SU-DHL-6 (cell line): ENCODE measurements around the gene TACO1.

Experiments
- EZH2phosphoT487 ChIP-seq: fragments of 200-600 bp; sonication (generic), shearing (Covaris generic); conservative IDR thresholded peaks from 2 replicates; pipeline ENCODE4 v1.6.1; 2018; ENCODE audit warnings: mild to moderate bottlenecking, antibody characterized with exemption, low read length, moderate library complexity, mixed read lengths
- TF ChIP-seq, protein P1 (sequence below): fragments of 200-600 bp; sonication (generic); IDR thresholded peaks from one replicate; pipeline ENCODE4 v1.5.1; 2017; ENCODE audit warnings: antibody characterized with exemption, mild to moderate bottlenecking, low read length, moderate library complexity; ENCODE audit not compliant: insufficient read depth, poor library complexity, severe bottlenecking

DNA sequence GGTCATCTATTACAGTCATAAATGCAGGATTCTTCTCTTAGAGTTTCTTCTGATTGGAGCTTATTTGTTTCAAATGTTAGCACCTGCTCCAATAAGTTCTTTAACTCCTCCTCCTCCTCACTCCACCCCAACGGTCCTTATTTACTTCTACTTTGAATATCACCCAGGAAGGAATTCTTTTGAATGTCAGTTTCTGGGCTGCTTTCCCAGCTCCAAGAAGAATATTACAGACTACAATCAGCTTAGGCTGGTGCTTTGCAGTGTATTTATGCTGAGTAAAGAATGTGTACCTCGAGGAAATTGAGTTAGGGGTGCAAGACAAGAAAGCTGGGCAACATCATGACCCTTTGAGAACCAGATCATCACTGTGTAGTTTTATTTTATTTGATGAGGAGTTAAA, 52.4 kb downstream of the TACO1 start:
- TF ChIP-seq, protein P1, sequence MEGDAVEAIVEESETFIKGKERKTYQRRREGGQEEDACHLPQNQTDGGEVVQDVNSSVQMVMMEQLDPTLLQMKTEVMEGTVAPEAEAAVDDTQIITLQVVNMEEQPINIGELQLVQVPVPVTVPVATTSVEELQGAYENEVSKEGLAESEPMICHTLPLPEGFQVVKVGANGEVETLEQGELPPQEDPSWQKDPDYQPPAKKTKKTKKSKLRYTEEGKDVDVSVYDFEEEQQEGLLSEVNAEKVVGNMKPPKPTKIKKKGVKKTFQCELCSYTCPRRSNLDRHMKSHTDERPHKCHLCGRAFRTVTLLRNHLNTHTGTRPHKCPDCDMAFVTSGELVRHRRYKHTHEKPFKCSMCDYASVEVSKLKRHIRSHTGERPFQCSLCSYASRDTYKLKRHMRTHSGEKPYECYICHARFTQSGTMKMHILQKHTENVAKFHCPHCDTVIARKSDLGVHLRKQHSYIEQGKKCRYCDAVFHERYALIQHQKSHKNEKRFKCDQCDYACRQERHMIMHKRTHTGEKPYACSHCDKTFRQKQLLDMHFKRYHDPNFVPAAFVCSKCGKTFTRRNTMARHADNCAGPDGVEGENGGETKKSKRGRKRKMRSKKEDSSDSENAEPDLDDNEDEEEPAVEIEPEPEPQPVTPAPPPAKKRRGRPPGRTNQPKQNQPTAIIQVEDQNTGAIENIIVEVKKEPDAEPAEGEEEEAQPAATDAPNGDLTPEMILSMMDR, result no peak
- TF ChIP-seq EZH2phosphoT487, result no peak
